Activated naive CD8-positive, alpha-beta T cell treated with anti-CD3 and anti-CD28 coated beads for 36 hours (primary cell): ENCODE measurements around the gene MTA3. TPM values are rescaled to one million over a fixed set of nuclear protein-coding genes. Genes with fewer than 3 reads are reported as not detected.
A peak's percentile ranks its signal among the peaks of the same experiment; 100 is the strongest.

Experiments
- DNase-seq: peaks from one replicate; pipeline ENCODE4 v3.0.0; 2021
- H3K27ac Mint-ChIP-seq: one replicate; pipeline ENCODE4 v1.8.0; 2022; ENCODE audit warnings: mild to moderate bottlenecking, moderate library complexity, mixed read lengths
- H3K27me3 Mint-ChIP-seq: one replicate; pipeline ENCODE4 v1.8.0; 2022; ENCODE audit warnings: mild to moderate bottlenecking, mixed read lengths
- H3K36me3 Mint-ChIP-seq: one replicate; pipeline ENCODE4 v1.8.0; 2021; ENCODE audit warnings: mild to moderate bottlenecking, mixed read lengths
- H3K4me1 Mint-ChIP-seq: one replicate; pipeline ENCODE4 v1.8.0; 2021; ENCODE audit warnings: mixed read lengths
- H3K4me3 Mint-ChIP-seq: one replicate; pipeline ENCODE4 v1.8.0; 2022; ENCODE audit warnings: mild to moderate bottlenecking, moderate library complexity, mixed read lengths
- H3K9me3 Mint-ChIP-seq: one replicate; pipeline ENCODE4 v1.8.0; 2022; ENCODE audit warnings: mixed read lengths
- total RNA-seq, 2 experiments: library from RNA; stranded (reverse); gene quantifications; one replicate each; pipeline ENCODE4 v1.2.3, GENCODE V29; 2021

Gene MTA3
- total RNA-seq, 2 experiments from 2014 or later: 32.0 to 34.7 TPM

- Mint-ChIP-seq H3K36me3 (peaks cover 3% of the 10 kb centered on the region), H3K4me3 (no peak overlapping the region), H3K9me3 (no peaks in the 10 kb centered on the region), H3K27me3 (no peaks in the 10 kb centered on the region), H3K4me1 (no peaks in the 10 kb centered on the region), H3K27ac (no peak overlapping the region)
- no peak for DNase-seq
Observed at GRCh38 chr2:42762155-42762554, 193.7 kb downstream of the MTA3 start.

- Mint-ChIP-seq H3K4me3 (no peak overlapping the region), H3K27ac (no peak overlapping the region), H3K27me3 (no peaks in the 10 kb centered on the region), H3K4me1 (no peaks in the 10 kb centered on the region), H3K36me3 (peaks cover 2% of the 10 kb centered on the region), H3K9me3 (no peaks in the 10 kb centered on the region)
- no peak for DNase-seq
Observed at GRCh38 chr2:42762823-42763804, 194.7 kb downstream of the MTA3 start.

- no peak within 1 kb of the TSS for H3K4me3 Mint-ChIP-seq
- no peaks in the 10 kb centered on the region for H3K36me3 Mint-ChIP-seq
- H3K27me3 Mint-ChIP-seq: no peaks in the 10 kb centered on the region
- H3K4me1 Mint-ChIP-seq: no peaks in the 10 kb centered on the region
- no peak within 1 kb of the TSS for H3K27ac Mint-ChIP-seq
- H3K9me3 Mint-ChIP-seq: no peaks in the 10 kb centered on the region
- no peak for DNase-seq
Observed at GRCh38 chr2:42764096-42764495, 195.7 kb downstream of the MTA3 start, which contains the start of gene OXER1. OXER1 (minus strand) TSS chr2:42764135; CDS start chr2:42764062, 73 bp downstream.

GRCh38 chr2:42764901-42765300 lies 196.5 kb downstream of the MTA3 start:
- DNase-seq: no peak
- no peaks in the 10 kb centered on the region for H3K9me3 Mint-ChIP-seq
- H3K4me3 Mint-ChIP-seq: no peak overlapping the region
- no peaks in the 10 kb centered on the region for H3K4me1 Mint-ChIP-seq
- H3K27me3 Mint-ChIP-seq: no peaks in the 10 kb centered on the region
- no peaks in the 10 kb centered on the region for H3K36me3 Mint-ChIP-seq
- H3K27ac Mint-ChIP-seq: no peak overlapping the region

- H3K27ac Mint-ChIP-seq: no peak overlapping the region
- H3K36me3 Mint-ChIP-seq: no peaks in the 10 kb centered on the region
- H3K4me1 Mint-ChIP-seq: no peaks in the 10 kb centered on the region
- H3K4me3 Mint-ChIP-seq: no peak overlapping the region
- no peaks in the 10 kb centered on the region for H3K9me3 Mint-ChIP-seq
- DNase-seq: no peak
- H3K27me3 Mint-ChIP-seq: no peaks in the 10 kb centered on the region
Observed at GRCh38 chr2:42765686-42766085, 197.3 kb downstream of the MTA3 start.

GRCh38 chr2:42767080-42767898 lies 198.9 kb downstream of the MTA3 start:
- no peak overlapping the region for H3K4me3 Mint-ChIP-seq

GRCh38 chr2:42767899-42768705 lies 199.7 kb downstream of the MTA3 start:
- Mint-ChIP-seq H3K27me3 (no peaks in the 10 kb centered on the region), H3K9me3 (no peaks in the 10 kb centered on the region), H3K4me1 (no peaks in the 10 kb centered on the region), H3K4me3 (no peak overlapping the region), H3K36me3 (no peaks in the 10 kb centered on the region), H3K27ac (no peak overlapping the region)
- DNase-seq: no peak

More at GRCh38 chr2:42767080-42767898, 198.9 kb downstream of the MTA3 start:
- Mint-ChIP-seq H3K36me3 (no peaks in the 10 kb centered on the region), H3K4me1 (no peaks in the 10 kb centered on the region), H3K27me3 (no peaks in the 10 kb centered on the region), H3K9me3 (no peaks in the 10 kb centered on the region), H3K27ac (no peak overlapping the region)
- DNase-seq: no peak

GRCh38 chr2:42768706-42769256 lies 200.3 kb downstream of the MTA3 start:
- no peaks in the 10 kb centered on the region for H3K4me1 Mint-ChIP-seq
- no peaks in the 10 kb centered on the region for H3K9me3 Mint-ChIP-seq
- no peaks in the 10 kb centered on the region for H3K27me3 Mint-ChIP-seq
- no peaks in the 10 kb centered on the region for H3K36me3 Mint-ChIP-seq
- no peak overlapping the region for H3K4me3 Mint-ChIP-seq
- H3K27ac Mint-ChIP-seq: no peak overlapping the region
- no peak for DNase-seq

- Mint-ChIP-seq H3K27me3 (no peaks in the 10 kb centered on the region), H3K36me3 (no peaks in the 10 kb centered on the region), H3K4me1 (no peaks in the 10 kb centered on the region), H3K27ac (no peak overlapping the region), H3K4me3 (no peak overlapping the region), H3K9me3 (no peaks in the 10 kb centered on the region)
- no peak for DNase-seq
Observed at GRCh38 chr2:42769583-42770287, 201.3 kb downstream of the MTA3 start.

- peaks cover 7% of the 10 kb centered on the region for H3K4me1 Mint-ChIP-seq
- H3K36me3 Mint-ChIP-seq: no peaks in the 10 kb centered on the region
- no peak overlapping the region for H3K4me3 Mint-ChIP-seq
- no peak for DNase-seq
- no peaks in the 10 kb centered on the region for H3K9me3 Mint-ChIP-seq
- no peak overlapping the region for H3K27ac Mint-ChIP-seq
- no peaks in the 10 kb centered on the region for H3K27me3 Mint-ChIP-seq
Observed at GRCh38 chr2:42770288-42771131, 202.1 kb downstream of the MTA3 start.

- Mint-ChIP-seq H3K4me3 (no peak overlapping the region), H3K27ac (no peak overlapping the region), H3K4me1 (peaks cover 14% of the 10 kb centered on the region), H3K36me3 (peaks cover 2% of the 10 kb centered on the region), H3K27me3 (no peaks in the 10 kb centered on the region), H3K9me3 (peaks cover 2% of the 10 kb centered on the region)
- no peak for DNase-seq
Observed at GRCh38 chr2:42771546-42772153, 203.2 kb downstream of the MTA3 start.

- no peak for DNase-seq
- Mint-ChIP-seq H3K9me3 (peaks cover 5% of the 10 kb centered on the region), H3K27me3 (no peaks in the 10 kb centered on the region), H3K36me3 (peaks cover 4% of the 10 kb centered on the region), H3K4me1 (peaks cover 14% of the 10 kb centered on the region), H3K4me3 (no peak overlapping the region), H3K27ac (peak overlapping the region; percentile 38)
Observed at GRCh38 chr2:42775186-42775585, 206.8 kb downstream of the MTA3 start.

- H3K9me3 Mint-ChIP-seq: peaks cover 5% of the 10 kb centered on the region
- H3K27me3 Mint-ChIP-seq: no peaks in the 10 kb centered on the region
- peaks cover 14% of the 10 kb centered on the region for H3K4me1 Mint-ChIP-seq
- no peak overlapping the region for H3K27ac Mint-ChIP-seq
- DNase-seq: no peak
- H3K36me3 Mint-ChIP-seq: peaks cover 6% of the 10 kb centered on the region
- H3K4me3 Mint-ChIP-seq: no peak overlapping the region
Observed at GRCh38 chr2:42775810-42776209, 207.4 kb downstream of the MTA3 start.
